NCI-H748 treated with DMSO at 0.1 percent for 48 hours (cell line): ENCODE results near the gene RHBDF1.

Experiments used
- DNase-seq: peaks from one replicate; lab custom pipeline; 2025; lab: John Stamatoyannopoulos, UW

The RHBDF1 gene, protein sequence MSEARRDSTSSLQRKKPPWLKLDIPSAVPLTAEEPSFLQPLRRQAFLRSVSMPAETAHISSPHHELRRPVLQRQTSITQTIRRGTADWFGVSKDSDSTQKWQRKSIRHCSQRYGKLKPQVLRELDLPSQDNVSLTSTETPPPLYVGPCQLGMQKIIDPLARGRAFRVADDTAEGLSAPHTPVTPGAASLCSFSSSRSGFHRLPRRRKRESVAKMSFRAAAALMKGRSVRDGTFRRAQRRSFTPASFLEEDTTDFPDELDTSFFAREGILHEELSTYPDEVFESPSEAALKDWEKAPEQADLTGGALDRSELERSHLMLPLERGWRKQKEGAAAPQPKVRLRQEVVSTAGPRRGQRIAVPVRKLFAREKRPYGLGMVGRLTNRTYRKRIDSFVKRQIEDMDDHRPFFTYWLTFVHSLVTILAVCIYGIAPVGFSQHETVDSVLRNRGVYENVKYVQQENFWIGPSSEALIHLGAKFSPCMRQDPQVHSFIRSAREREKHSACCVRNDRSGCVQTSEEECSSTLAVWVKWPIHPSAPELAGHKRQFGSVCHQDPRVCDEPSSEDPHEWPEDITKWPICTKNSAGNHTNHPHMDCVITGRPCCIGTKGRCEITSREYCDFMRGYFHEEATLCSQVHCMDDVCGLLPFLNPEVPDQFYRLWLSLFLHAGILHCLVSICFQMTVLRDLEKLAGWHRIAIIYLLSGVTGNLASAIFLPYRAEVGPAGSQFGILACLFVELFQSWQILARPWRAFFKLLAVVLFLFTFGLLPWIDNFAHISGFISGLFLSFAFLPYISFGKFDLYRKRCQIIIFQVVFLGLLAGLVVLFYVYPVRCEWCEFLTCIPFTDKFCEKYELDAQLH

DNA sequence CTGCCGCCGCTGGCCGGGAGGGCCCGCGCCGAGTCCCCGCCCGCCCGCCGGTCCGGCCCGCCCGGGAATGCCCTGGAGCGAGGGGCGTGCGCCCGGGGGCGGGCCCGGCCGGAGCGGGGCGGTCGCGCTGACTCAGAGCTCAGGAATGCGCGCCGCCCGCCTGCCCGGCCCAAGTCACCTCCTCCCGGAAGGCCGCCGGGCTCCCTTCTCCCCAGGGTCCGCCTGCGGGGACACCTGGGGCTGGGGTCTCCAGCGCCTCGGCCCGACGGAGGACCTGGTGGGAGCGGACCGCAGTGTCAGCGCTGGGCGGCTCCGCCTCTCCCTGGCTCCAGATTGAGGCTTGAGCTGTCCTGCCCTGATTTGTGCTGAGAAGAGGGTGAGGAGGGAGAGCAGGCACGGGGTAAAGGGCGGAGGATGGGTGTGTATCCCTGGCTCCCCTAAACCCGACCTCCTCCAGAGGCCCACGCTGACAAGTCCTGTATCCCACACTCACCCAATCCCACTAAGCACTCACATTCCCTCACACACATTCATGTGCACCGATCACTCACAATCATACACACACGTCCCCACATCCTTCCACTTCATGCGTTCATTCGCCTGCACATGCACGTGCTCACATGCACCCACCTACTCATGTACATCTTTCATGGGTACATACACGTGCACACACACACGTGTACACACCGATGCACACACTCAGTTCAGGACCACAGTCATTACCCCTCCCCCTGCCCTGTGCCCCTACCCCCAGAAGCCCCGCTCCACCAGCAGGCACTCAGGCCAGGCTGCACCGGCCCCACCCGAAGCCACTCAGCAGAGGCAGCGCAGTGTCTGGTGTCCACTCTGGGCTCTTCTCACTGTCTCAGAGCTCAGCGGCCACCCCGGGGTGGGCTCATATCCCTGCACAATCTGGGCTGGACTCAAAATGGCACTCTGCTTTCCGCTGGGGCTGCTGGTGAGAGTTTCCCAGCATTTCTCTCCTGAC, at the start of gene RHBDF1:
TSS of gene RHBDF1 (minus strand) at position 71 of the 988 bp plus-strand sequence. CDS start 7,616 bp downstream, outside the sequence.
- no peak for DNase-seq

DNA sequence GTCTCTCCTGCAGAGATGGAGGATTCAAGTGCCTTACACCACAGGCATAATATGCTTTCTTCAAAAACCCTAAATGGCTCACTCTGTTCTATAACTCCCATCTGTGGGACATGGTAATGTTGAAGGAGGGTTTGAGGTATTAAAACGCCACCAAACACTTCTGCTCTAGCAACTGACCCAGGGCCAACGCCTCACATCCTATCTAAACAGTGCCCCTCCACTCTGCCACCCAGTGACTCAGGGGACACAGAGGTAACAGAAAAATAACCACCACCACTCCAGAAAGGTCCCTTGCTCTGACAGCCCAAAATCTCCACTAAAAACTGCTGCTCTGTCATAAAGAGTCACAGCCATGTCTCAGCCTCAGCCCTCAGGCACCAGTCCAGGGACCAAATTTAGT, 48.3 kb upstream of the RHBDF1 start:
- DNase-seq = no peak

DNA sequence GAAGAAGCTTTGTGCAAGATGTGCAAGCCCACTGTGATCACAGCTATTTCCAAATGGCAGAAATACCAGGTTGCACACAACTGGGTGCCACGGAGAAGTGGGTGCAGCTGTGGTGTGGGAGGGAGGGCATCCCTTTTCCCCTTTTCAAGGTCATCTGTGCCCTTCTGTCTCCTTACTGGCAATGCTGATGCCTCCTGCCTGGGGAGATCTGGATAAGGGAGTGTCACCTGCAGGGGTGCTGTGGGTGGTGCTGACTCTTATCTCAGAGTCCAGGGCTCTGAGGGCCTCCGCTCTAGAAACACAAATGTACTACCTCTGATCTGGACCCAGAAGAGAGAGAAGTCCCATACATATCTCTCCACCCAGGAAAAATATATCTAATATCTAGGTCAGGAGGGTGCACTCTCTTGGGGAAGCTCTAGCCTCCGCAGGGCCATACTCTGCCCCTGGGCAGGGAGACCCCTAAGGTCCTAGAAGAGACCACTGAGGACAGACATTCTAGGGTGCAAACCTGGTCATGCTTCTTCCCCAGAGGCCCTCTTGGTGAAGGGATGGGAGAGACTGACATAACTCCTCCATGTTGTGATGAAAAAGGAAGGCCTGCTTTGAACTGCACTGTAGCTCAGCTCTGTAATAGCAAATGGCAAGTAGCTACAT, 47.5 kb upstream of the RHBDF1 start:
- DNase-seq = no peak

DNA sequence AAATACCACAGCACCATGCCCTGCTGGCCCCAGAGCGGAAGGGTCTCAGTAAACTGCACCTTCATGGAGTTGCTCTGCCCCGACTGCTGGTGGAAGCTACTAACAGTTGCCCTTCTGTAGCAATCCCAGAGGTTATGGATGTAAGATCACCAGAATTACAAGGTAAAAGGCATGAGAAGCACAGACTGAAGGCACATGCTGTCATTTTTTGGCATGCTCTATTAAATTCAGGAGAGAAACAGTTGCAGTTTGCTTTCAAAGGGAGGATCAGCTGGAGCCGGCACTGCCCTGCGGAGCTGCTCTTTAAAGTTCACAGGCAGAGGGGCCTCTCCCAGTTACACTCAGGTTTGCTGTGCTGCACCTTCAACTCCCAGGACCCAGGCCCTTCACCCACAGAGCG, 46.9 kb upstream of the RHBDF1 start:
- DNase-seq = no peak

DNA sequence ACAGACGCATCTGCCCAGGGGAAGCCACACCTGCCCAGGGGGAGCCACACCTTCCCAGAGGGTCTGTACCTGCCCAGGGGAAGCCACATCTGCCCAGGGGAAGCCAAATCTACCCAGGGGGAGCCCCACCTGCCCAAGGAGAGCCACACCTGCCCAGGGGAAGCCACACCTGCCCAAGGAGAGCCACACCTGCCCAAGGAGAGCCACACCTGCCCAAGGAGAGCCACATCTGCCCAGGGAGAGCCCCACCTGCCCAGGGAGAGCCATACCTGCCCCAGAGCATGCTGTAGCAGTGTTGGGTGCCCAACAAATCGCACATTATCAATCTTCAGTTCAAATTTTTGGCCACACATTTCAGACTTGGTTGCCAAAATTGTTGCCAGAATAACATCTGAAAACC, 46.4 kb upstream of the RHBDF1 start:
- no peak for DNase-seq

DNA sequence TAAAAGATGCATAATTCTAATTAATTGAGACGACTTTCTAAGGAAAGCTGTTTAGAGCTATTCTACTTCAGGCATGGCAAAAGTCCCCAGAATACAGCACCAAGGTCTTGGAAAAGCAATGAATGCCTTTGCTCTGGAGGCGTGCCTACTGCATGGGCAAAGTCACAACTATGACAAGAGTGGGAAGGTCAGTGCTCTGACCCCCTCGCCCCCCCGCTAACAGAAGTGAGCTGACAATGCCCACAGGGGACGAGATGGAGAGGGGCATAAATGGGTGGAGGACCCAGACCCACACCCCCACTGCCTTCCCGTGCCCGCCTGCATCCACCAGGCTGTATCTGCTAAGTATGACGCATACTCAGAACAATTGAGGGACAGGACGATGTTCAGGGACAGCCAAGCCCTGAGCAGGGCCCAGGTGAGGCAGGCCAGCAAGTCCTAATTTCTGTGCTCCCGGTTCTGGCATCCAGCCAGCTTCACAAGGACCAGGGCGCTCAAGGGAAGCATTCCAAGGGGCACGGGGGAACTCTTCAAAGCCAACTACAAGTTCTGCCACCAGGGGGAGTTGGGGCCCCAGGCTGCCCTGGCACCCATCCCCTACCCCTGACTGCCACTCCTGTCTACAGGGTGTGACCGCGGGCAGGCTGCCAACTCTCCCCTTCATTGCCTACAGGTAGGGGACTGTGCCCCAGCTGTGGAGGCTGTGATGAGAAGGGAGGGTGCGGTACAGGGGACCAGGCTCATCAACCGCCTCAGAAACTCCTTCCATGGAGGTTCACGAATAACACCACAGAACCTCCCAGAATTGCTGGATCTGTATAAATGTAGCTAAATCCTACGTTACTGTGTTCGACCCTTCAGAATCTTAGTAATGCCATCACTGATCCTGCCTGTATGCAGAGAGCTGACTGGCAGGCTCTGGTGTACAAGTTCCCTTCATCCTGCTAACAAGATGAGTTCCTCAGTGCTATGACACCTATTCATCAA, 45.2 kb upstream of the RHBDF1 start:
- DNase-seq = peak; percentile 64

DNA sequence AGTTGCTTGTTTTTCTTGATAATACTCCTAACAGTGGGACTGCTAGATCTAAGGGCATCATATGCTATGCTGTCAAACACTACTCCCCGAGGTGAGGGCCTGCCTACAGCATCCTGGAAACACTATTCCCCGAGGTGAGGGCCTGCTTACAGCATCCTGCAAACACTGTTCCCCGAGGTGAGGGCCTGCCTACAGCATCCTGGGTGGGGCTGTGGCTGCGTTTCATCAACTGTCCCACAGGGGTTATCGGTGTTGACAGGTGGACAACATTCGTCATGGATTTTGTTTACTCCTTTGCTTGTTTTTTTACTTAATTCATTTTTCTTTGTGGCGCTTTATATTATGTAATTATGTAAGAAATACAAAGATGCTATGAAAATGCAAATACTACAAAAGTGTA, 43.6 kb upstream of the RHBDF1 start:
- DNase-seq = no peak

DNA sequence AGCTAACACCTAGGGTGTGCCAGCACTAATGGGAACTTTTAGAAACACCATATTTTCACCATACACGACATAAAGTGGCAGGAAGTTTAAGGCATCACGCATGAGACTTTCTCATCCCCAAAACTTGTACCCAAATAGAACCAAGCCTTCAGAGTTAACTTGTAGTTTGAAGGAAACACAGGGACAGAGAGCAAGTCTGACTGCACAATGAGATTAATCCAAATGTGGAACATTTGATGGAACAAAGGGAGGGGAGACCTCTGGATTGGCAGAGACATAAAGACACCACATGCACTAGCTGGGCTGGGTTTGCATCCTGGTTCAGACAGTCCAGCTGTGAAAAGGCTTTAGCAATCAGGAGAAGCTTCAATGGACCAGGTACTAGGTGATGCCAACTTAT, 41.9 kb upstream of the RHBDF1 start:
- no peak for DNase-seq

DNA sequence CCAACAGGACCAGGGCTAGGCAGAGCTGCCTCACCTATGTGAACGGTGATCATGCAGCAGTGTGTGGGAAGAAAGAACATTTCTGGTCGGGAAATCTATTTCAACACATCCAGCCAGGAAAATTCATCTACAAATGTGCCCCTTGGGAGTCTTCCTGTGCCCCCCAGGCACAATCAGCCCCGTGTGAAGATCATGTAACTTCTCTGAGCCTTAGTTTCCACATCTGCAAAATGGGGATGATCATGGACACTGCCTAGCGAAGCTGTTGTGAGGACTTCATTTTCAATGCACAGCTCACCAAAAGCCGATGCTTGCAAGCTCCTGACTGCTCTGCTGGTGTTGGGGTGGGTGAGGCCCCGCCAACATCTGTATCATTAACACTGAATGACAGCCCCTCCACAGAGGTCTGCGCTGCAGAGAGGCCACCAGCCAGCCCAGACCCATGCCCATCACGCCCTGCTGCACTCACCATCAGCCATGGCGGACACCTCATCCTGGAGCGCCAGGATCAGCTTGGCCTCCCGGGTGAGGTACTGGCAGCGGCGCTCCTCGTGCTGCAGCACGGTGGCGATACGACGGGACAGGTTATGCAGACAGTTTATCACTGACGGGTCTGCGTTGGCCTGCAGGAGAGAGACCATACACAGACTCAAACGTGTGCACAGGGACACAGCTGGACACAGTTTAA, 39.9 kb upstream of the RHBDF1 start:
- DNase-seq = no peak

DNA sequence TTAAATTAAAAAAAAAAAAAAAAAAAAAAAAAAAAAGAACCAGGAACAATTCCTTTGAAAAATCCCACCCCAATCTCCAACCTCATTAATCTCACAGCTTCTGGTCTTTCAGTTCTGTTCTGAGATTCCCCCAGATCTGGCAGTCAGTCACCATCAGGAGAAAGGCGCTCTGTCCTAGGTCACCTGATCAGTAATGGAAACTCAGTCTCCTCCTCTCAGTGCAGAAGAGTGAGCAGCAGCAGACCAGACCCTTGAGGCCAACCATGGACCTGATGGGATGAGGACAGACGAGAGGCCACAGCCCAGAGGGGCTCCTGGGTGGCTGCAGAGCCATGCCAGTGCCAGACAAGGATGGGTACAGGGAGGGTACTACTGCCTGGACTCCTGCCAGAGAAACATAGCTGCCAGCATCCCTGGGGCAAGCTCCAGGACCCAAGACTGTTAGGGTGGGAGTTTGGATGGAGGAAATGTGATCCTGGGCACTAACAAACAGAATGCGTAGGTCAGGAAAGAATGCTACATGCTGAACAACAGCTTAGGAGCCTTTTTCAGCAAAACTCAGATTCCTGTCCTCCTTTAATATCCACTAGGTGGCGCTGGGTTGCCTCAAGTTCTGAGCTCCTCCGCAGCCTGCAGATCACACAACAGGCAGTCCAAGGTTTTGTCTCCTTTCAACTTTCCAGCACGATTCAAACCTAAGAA, 34.3 kb upstream of the RHBDF1 start:
- peak; percentile 49 for DNase-seq

DNA sequence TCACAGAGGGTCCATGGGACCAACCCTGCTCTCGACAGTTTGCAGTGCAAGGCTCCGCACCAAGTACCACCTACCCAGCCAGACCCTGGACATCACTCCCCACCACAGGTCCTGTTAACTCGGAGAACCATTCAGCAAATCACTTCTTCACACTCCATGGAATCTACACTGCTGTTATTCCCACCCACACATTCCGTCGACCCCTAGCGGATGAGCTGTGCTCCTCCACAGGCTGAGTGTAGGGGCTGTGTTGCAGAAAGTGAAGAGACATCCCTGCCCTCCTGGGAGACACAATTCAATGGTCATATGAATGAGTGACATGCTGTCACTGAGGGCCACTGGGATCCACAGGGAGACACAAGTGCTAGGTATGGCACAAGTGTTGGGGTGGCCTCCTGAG, 33.1 kb upstream of the RHBDF1 start:
- no peak for DNase-seq

DNA sequence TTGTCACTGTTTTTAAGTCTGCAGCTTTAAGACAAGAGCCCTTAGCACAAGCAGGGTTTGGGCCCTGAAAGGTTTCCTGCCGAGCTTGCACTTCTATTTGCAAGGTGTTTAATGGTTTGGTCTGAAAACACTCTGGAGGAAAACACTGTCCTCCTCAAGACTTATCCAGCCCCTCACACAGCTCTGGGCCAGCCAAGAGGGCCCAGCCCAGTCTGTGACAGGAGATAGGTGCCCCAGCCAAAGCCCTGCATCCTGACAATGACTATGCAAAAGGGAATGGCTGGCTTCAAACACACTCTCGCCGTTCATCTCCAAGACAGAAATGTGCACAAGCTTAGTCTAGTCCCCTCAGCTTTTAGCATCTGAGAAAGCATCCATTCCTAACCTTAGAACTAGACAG, 32.5 kb upstream of the RHBDF1 start:
- DNase-seq = no peak

DNA sequence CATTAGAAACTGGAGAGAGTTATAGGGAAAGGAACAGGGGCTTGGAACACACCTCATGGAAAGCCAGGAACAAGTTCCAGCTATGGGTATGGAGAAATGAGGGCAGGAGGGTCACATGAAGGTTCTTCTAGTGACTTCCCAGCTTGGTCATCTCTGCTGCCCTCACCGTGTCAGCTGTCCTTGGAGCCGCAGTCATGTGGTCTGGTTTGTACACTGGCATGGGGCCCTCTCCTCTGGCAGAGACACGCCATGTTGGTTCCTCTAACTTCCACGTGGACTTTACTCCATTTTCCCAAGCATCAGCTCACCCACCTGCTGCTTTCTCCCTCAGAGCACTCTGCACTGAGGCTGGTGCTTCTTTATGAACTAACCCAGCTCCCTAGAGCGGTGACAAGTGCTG, 31.9 kb upstream of the RHBDF1 start:
- no peak for DNase-seq

DNA sequence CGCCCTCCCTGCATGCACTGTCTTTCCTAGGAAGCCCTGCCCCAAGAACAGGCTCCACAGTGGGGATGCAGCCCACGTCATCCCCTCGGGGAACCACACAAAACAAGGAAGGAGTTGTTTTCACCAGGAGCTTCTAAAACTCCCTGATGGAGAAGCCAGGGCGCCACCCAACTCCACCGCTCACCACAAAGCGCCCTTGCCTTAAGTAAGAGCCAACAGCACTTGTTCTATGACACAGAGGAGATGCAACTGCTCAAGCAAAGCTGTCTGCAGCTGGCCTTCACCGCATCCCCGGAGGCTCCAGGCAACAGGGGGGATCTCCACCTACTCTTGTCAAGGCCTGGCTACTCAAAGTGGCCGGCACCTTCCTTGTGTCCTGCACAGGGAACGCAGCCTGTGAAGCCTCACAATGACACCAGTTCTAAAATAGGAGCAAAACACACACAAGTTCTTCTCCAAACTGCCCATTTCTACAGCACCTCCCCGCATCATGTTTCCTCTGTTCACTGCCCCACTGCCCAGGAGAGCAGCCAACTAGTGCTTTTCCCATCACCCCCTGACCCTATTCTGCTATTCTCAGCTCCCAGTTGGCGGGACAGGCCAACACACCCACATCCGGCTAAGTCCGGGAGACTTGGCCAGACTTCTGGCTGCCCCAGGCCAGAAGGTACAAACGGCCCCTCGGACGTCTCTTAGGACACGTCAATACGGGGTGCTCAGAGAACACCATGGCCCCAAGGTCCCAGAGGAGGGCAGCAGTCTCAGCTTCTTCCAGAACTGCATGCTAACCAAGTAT, 29.8 kb upstream of the RHBDF1 start:
- no peak for DNase-seq

DNA sequence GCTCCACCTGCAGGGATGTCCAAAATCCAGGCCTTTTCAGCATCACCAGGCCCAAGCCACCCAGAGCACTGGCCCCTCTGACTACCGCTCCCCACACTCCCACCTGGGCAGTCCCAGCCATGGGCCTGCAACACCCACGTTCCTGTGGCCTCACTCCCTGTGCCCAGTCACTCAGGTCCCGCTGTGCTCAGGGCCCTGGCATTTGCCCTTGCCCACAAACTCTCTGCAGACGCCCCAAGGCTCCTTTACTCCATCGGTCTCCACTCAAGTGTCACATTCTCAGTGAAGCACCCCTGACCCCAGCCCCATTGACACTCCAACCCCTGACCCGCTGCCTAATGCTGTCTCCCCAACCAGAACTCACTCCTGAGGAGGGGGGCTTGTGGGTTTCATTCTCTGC, 29.2 kb upstream of the RHBDF1 start:
- no peak for DNase-seq

DNA sequence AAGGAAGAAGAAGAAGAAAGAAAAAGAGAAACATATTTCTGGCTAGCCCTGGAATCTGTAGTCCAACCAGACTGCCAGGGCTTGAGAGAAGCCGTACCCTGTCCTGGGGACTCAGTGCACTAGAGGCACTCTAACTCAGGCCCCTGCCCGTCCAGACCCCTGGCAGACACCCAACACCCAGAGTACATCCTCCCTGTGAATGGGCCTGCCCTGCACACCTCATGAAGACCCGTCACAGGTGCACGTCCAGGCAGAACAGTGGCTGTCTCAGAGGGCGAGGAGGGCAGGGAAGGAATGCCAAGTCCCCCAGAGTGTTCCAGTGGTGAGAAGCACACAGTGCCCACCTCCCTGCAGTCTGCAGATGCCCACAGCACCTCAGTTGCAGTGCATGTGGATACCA, 28.6 kb upstream of the RHBDF1 start:
- DNase-seq = no peak

DNA sequence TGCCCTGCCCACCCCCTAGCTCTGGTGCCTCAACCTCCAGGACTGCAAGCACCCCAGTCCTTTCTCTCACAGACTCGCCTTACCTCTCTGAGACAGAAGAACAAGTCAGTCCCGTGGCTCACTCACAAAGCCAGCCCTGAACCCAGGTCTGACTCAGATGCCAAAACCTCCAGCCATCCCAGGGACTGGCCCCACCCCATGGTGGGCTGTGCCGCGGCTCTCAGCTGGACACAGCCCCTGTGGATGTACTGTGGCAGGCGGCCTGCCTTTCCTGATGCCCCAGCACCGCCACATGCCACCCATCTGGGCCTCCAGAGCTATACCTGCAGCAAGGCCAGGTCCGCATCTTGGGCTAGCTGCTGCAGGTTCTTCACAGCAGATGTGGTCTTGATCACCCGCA, 25.4 kb upstream of the RHBDF1 start:
- no peak for DNase-seq

DNA sequence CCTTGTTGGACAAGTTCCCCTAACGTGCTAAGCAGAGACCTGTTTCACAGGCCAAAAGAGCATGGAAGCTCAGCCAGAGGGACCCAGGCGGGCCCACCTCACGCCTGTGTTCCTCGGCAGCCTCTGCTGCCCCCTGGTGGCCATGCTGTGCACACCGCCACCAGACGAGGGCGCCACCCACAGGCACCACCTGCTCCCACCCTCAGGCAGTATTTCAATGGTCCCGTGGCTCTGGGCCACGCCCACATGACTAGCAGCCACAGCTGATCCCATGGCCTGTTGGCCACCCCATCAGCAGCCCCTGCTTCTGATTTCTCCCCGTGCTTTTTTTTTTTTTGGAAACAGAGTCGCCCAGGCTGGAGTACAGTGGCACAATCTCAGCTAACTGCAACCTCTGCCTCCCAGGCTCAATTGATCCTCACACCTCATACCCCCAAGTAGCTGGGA, 24.5 kb upstream of the RHBDF1 start:
- DNase-seq = peak; percentile 49
